Activated T-helper 17 cell treated with anti-CD3 and anti-CD28 coated beads, Interleukin-2, amount 50 U/mL, for 72 hours (primary cell): ENCODE results near the gene KRTAP5-4. TPM values are rescaled to one million over a fixed set of nuclear protein-coding genes. Genes with fewer than 3 reads are reported as not detected.
"Not testable (repeated sequence)": the region's sequence is repeated elsewhere in the genome, so short reads cannot be mapped to it uniquely, and the experiment has no call there.

Experiments used
- ATAC-seq: fragments of 150-1000 bp; cut with Tn5 transposase; replicated peaks from 2 replicates; pipeline ENCODE4 v1.10.0; 2021; ENCODE audit warnings: mild to moderate bottlenecking, moderate library complexity
- H3K27ac Mint-ChIP-seq: one replicate; pipeline ENCODE4 v1.8.0; 2022; ENCODE audit warnings: mixed read lengths
- H3K27me3 Mint-ChIP-seq: one replicate; pipeline ENCODE4 v1.8.0; 2022; ENCODE audit warnings: mixed read lengths
- H3K36me3 Mint-ChIP-seq: one replicate; pipeline ENCODE4 v1.8.0; 2022; ENCODE audit warnings: low read depth, mild to moderate bottlenecking, mixed read lengths
- H3K4me1 Mint-ChIP-seq: one replicate; pipeline ENCODE4 v1.8.0; 2022; ENCODE audit warnings: mixed read lengths
- H3K4me3 Mint-ChIP-seq: one replicate; pipeline ENCODE4 v1.8.0; 2022; ENCODE audit warnings: mild to moderate bottlenecking, mixed read lengths
- H3K9me3 Mint-ChIP-seq: one replicate; pipeline ENCODE4 v1.8.0; 2022; ENCODE audit warnings: mixed read lengths
- total RNA-seq, 2 donors: library from RNA; stranded (reverse); gene quantifications; one replicate each; pipeline ENCODE4 v1.2.3, GENCODE V29; 2022

Gene KRTAP5-4
- total RNA-seq, 2 donors from 2014 or later, result not detected

DNA sequence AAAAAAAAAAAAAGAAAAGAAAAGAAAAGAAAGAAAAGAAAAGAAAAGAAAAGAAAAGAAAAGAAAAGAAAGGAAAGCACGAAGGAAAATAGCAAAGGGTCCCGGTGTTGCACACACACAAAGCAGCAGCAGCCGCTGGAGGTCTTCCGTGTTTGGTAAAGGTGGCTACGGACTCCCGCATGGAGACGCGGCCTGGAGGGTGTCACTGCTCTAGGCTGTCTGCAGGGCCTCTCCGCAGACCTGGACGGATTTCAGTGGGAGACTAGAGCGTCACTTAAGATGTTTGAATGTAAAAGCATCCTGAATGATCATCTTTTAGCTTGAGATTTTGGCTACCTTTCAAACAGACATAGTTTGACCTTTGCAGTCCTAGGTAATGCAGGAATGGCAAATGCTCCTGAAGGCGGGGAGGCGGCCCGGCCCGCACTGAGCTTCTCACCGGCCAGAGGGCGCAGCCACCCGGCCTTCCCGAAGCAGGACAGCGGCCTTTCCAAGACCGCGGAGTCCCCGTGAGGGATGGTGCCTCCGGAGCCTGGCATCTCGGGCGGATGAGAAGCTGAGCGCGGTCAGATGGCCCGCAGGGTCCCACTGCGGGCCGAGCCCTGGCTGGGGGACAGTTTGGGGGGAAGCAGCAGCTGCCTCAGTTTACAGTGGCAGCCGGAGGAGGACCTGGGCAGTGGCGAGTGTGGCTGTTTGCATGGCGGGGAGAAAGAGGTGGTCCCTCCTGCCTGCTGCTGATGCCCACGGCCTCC lies 26.1 kb upstream of the KRTAP5-4 start:
- Mint-ChIP-seq H3K4me3 (no peak overlapping the region), H3K36me3 (no peaks in the 10 kb centered on the region), H3K27me3 (peaks cover 9% of the 10 kb centered on the region), H3K27ac (no peak overlapping the region), H3K4me1 (no peaks in the 10 kb centered on the region), H3K9me3 (no peaks in the 10 kb centered on the region)
- ATAC-seq, result no peak

DNA sequence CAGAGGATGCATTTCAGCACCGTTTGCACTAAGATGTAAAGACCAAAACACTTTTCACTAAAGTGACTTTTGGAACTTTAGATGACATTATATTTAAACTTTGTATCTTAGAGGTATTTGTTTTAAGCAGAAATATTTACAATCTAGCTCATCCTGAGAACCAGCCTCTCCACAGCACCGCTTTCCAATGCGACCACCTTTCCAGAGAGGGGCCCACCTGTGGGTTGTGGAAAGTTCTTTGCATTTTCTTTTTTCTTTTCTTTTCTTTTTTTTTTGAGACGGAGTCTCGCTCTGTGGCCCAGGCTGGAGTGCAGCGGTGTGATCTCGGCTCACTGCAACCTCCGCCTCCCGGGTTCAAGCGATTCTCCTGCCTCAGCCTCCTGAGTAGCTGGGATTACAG lies 24.6 kb upstream of the KRTAP5-4 start:
- not testable (repeated sequence) for H3K9me3 Mint-ChIP-seq, H3K27me3 Mint-ChIP-seq, H3K4me3 Mint-ChIP-seq, H3K27ac Mint-ChIP-seq, H3K4me1 Mint-ChIP-seq, ATAC-seq, H3K36me3 Mint-ChIP-seq

DNA sequence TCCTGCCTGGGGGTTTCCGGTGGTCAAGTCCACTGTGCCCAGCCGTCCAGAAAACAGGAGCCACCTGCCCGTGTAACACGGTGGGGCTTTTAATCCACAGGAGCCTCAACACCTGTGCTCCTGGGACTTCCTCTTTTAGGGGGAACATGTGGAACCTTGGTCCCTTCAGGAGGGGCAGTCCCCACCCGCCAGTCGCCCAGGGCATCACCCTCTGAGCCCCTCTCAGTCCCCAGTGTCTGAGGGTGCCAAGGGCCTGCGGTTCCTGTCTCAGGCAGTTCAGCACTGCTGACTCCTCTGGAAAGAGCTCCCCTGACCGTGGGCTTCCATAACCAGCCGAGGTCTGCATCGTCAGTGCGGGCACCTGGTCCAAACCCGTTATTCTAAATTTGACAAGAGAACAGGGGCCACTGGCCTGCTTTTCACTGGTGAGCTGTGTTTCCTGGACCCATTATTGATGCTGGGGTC lies 23.5 kb upstream of the KRTAP5-4 start:
- Mint-ChIP-seq H3K27me3 (peaks cover 6% of the 10 kb centered on the region), H3K9me3 (no peaks in the 10 kb centered on the region), H3K36me3 (no peaks in the 10 kb centered on the region), H3K4me1 (no peaks in the 10 kb centered on the region), H3K4me3 (no peak overlapping the region), H3K27ac (no peak overlapping the region)
- ATAC-seq, result no peak

DNA sequence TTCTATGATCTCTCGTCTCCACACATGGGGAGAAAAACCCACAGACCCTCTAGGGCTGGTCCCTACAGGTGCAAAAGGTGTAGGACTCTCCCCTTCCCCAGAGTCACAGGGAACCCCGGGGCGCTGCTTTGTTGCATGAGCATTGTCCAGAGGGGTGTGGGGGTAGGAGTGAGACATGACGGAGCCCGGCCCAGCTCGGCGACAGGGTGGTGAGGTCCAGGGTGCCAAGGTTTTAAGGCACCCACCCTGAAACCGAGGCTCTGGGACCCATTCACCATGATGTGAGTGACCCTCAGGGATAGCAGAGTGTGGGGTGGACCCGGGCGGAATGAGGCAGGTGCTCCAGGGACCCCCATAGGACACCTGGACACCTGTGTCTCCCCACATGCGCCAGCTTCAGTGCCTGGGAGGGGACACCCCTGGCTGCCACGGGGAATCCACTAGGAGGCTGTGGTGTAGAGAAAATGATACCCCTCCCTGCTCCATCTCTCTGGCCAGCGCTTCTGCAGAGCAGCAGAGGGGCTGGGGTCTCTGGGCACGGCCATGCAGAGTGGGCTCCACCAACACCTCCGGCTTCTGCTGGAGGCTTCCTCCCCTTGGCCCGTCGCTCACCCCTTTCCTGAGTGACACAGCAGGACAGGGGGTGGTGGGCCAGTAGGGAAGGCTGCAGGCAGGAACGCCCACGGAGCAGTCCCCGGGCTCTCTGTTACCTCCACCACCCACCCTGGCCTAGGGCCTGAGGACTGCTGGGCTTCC lies 22.8 kb upstream of the KRTAP5-4 start:
- H3K9me3 Mint-ChIP-seq, result no peaks in the 10 kb centered on the region
- H3K27me3 Mint-ChIP-seq, result peaks cover 10% of the 10 kb centered on the region
- ATAC-seq, result no peak
- no peaks in the 10 kb centered on the region for H3K4me1 Mint-ChIP-seq
- no peak overlapping the region for H3K27ac Mint-ChIP-seq
- no peaks in the 10 kb centered on the region for H3K36me3 Mint-ChIP-seq
- no peak overlapping the region for H3K4me3 Mint-ChIP-seq

DNA sequence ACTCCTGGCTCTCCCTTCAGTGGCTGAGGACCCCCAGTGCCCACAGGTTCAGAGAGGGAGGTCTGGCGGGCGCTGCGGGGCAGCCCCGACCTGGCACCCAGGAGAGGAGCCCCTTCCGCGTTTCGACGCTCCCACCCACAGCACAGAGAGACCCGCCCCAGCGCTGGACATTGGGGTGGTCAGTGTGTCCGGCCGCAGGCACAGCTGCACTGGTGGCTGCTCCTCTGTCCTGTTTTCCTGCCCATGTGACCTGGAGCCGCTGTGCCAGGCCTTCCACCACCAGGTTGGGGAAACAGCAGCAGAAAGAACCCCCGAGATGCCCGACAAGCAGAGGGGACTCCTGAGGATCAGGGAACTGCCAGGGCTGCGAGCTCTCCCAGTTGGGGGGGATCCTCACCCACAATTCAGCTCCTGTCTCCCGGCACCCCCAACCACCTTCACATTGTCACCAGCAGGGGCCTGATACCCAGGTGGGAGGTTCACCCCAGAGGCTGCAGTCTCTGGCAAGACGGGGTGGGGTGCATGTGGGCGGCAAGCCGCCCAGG lies 21.3 kb upstream of the KRTAP5-4 start:
- Mint-ChIP-seq H3K27me3 (peaks cover 11% of the 10 kb centered on the region), H3K4me1 (no peaks in the 10 kb centered on the region), H3K27ac (no peak overlapping the region), H3K36me3 (no peaks in the 10 kb centered on the region), H3K9me3 (no peaks in the 10 kb centered on the region), H3K4me3 (no peak overlapping the region)
- no peak for ATAC-seq

DNA sequence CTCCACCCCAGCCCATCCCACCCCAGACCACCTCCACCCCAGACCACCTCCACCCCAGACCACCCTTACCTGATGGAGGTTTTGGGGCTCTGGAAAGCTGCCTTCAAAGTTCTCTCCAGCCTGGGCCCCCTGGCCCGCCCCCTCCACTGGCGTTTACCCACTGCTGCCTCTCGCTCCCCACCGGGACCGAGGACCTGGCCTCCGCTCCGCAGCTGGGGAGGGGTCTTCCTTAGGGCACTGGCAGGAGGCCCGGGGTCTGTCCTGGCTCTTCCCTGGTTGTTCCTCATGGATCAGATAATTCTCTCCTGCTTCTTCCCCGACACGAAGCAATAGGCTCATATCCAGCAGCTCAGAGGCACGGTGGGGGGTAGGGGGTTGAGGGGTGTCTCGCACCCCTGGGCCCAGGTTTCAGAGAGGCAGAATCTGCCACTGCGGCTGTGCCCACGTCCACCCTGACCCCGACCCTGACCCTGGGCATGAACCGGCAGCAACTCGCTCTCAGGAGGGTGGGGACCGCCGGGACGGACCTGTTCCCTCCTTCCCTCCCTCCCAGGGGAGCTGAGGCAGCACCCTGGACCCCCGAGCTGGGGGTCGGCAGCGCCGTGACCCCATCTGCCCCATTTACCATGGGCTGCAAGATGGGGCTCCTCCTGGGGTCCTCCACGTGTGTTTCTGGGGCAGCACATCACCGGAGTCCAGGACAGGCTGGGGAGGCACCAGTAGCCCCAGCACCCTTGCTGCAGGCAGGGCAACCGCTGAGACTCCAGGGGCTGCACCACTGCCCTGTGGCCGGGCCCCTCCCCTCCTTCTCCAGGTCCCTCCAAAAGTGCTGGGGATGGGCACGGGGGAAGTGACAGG lies 20.6 kb upstream of the KRTAP5-4 start:
- Mint-ChIP-seq H3K27ac (no peak overlapping the region), H3K4me3 (no peak overlapping the region), H3K27me3 (peaks cover 11% of the 10 kb centered on the region), H3K4me1 (no peaks in the 10 kb centered on the region), H3K36me3 (no peaks in the 10 kb centered on the region), H3K9me3 (no peaks in the 10 kb centered on the region)
- no peak for ATAC-seq

DNA sequence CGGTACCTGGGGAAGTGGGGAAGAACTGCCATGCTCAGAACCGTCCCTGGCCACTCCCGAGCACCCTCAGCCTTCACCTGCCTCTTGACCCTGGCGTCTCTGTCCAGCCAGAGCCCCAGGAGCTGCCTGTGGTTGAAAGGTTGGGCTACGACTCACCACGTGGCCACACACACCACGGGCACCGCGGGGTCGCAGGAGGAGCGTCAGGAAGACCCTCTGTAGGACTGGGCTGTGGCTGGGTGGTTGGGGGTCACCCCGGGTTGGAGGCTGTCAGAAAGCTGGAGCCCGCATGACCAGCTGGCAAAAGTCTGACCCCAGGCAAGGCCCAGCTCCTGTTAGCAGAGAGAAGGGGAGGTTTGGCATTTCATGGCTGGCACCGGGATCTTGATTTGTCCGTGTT lies 19.2 kb upstream of the KRTAP5-4 start:
- no peak overlapping the region for H3K27ac Mint-ChIP-seq
- H3K27me3 Mint-ChIP-seq, result peaks cover 11% of the 10 kb centered on the region
- no peaks in the 10 kb centered on the region for H3K4me1 Mint-ChIP-seq
- H3K36me3 Mint-ChIP-seq, result no peaks in the 10 kb centered on the region
- no peak overlapping the region for H3K4me3 Mint-ChIP-seq
- ATAC-seq, result no peak
- no peaks in the 10 kb centered on the region for H3K9me3 Mint-ChIP-seq

DNA sequence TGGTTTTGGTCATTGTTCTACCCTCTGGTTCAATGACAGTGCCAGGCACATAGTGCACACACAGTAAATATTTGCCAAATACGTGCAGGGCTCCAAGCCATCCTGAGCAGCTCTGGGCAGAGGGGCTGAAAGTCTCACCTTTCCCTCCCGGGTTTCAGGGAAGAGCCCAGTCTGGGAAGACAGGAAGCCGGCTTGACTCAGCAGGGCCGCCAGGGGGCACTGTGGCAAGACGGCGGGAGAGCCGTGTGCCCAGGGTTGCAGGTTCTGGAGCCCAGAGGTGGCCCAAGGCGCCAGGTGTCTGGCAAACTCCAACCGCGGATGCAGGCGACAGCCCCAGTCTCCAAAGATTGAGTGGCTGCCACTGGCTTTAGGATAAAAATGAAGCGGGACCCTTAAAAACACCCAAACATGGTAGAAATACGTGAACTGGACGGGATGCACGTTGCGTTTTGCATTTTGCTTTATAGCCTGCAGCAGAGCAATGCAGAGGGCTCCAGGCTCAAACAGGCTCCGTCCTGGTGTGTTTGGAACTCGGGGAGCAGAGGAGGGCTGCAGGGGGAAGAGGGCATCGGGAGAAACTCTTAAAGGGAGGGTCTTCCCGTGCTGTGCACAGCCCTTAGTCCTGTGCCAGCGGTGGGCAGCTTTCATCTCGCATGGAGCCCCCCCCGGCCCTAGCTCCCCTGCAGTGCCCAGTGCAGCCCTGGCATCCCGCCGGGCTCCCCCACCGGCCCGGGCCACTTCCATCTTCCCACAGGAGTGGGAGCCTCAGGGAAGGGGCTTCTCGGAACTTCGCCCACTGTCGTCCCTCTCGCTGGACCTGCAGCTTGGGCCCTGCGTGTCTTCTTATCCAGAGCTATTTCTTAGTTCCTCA lies 18.4 kb upstream of the KRTAP5-4 start:
- ATAC-seq, result no peak
- Mint-ChIP-seq H3K27me3 (peaks cover 18% of the 10 kb centered on the region), H3K9me3 (no peaks in the 10 kb centered on the region)

DNA sequence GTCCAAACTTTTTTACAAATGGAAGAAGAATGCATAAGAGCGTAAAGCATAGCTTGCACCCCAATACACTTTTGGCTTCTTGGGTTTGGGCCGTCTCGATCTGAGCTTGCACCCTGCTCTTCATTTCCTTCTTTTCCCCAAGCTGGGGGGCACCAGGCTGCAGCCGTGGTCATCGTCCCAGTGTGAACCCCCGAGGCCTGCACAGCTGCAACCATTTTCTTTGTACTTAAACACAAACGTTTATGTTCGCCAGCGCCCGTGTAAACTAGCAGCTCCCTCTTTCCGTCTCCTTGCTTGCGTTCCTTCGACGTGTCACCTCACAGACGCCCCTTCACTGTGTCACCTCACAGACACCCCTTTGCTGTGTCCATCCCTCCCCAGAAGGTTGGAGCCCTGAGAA lies 17.7 kb upstream of the KRTAP5-4 start:
- no peaks in the 10 kb centered on the region for H3K9me3 Mint-ChIP-seq
- peaks cover 22% of the 10 kb centered on the region for H3K27me3 Mint-ChIP-seq
- H3K4me3 Mint-ChIP-seq, result no peak overlapping the region
- no peaks in the 10 kb centered on the region for H3K36me3 Mint-ChIP-seq
- H3K4me1 Mint-ChIP-seq, result no peaks in the 10 kb centered on the region
- no peak for ATAC-seq
- H3K27ac Mint-ChIP-seq, result no peak overlapping the region

More for the DNA sequence above, 18.4 kb upstream of the KRTAP5-4 start:
- H3K4me1 Mint-ChIP-seq, result no peaks in the 10 kb centered on the region
- H3K27ac Mint-ChIP-seq, result no peak overlapping the region
- no peak overlapping the region for H3K4me3 Mint-ChIP-seq
- H3K36me3 Mint-ChIP-seq, result no peaks in the 10 kb centered on the region

DNA sequence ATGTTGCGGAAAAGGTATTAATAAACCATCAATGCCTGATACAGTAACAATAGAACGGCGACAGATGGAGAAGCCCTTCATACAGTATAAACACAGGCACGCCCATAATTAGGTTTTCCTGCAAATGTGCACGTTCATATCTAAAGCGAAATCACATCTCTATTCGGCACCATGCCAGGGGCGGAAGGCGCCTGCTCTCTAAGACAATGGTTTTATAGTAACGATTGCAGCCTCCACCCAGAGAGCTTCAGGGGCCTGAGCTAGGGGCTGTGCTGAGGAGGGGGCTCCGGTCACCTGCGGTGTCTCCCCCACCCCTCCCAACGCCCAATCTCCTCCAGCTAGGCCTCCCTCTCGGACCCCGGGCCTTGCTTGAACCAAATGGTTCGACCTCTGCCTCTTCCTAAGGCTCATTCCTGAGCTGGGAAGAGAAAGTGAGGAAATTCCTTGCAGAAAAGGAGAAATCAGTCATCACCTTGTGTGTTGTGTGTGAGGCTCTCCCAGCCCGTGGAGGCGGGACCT lies 17.2 kb upstream of the KRTAP5-4 start:
- H3K36me3 Mint-ChIP-seq, result no peaks in the 10 kb centered on the region
- H3K4me1 Mint-ChIP-seq, result no peaks in the 10 kb centered on the region
- ATAC-seq, result no peak
- H3K27me3 Mint-ChIP-seq, result peaks cover 18% of the 10 kb centered on the region
- no peak overlapping the region for H3K27ac Mint-ChIP-seq
- no peaks in the 10 kb centered on the region for H3K9me3 Mint-ChIP-seq
- H3K4me3 Mint-ChIP-seq, result no peak overlapping the region

DNA sequence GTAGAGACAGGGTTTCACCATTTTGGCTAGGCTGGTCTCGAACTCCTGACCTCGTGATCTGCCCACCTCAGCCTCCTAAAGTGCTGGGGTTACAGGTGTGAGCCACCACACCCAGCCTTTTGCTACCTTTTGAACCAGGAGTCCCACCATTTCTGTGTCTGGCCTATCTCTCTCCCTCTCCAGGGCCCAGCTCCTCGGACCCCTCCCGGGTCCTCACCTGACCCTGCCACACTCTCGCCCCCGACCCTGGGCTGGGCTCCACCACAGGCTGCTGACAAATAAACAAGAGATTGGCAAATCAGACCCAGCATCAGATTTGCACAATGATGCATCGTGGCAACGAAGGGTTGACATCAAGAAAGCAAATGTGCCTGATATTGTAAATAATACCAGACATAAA lies 16.4 kb upstream of the KRTAP5-4 start:
- Mint-ChIP-seq H3K9me3 (no peaks in the 10 kb centered on the region), H3K36me3 (no peaks in the 10 kb centered on the region), H3K4me1 (no peaks in the 10 kb centered on the region), H3K4me3 (no peak overlapping the region), H3K27me3 (peaks cover 16% of the 10 kb centered on the region), H3K27ac (no peak overlapping the region)
- ATAC-seq, result no peak

DNA sequence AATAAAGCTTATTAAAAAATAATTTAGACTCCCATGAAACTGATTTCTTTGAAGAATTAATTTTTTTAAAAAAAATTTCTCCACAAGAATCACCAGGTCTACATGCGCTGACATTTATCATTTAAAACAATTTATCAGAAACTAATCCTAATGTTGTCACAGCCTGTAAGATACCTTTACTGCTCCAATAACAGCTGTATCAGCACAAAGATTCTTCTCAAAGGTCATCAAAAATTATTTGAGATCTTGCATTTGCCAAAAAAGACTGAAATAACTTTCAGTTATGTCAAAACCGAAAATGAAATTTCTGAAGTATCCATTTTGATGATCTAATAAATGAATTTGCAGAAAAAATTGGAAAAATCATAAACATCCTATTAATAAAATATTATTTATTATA lies 15.7 kb upstream of the KRTAP5-4 start:
- Mint-ChIP-seq H3K4me3 (no peak overlapping the region), H3K36me3 (no peaks in the 10 kb centered on the region), H3K4me1 (no peaks in the 10 kb centered on the region), H3K9me3 (no peaks in the 10 kb centered on the region), H3K27me3 (peaks cover 19% of the 10 kb centered on the region), H3K27ac (no peak overlapping the region)
- ATAC-seq, result no peak

DNA sequence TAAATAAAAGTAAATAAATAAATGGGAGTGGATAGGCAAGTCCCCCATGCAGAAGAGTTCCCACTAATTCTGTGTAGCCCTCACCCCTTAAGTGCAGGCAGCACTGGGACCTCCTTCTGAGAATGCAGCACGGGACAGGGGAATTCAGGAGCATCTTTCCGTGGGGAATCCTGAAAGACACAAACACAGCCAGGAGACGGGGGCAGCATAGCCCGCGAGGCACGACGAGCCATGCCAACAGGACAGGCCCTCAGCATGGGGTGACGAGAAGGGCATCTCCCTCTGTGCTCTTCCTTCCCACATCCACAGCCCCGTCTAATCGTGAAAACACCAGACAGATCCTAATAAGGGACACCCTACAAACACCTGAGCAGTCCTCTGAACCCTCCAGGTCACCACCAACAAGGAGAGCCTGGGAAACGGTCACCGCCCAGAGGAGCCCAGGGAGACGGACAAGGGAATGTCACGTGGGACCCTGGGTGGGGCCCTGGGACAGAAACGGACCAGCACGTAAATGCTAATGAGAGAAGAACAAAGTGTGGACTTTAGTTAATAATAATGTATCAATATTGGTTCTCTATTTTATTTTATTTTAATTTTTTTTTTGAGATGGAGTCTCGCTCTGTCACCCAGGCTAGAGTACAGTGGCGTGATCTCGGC lies 14.5 kb upstream of the KRTAP5-4 start:
- Mint-ChIP-seq H3K27ac (no peak overlapping the region), H3K36me3 (no peaks in the 10 kb centered on the region), H3K4me3 (no peak overlapping the region), H3K4me1 (no peaks in the 10 kb centered on the region), H3K27me3 (peaks cover 27% of the 10 kb centered on the region), H3K9me3 (no peaks in the 10 kb centered on the region)
- ATAC-seq, result no peak
